HepG2 (cell line): ENCODE measurements around the gene PRM3. TPM values are rescaled to one million over a fixed set of nuclear protein-coding genes. Genes with fewer than 3 reads are reported as not detected.
A peak's percentile ranks its signal among the peaks of the same experiment; 100 is the strongest.

Source experiments
- AKAP8 ChIP-seq: sonication (generic); formaldehyde crosslinking; IDR thresholded peaks from 2 replicates; pipeline ENCODE4 v1.5.1; 2020; ENCODE audit warnings: mild to moderate bottlenecking, missing genetic modification reagents
- ARID2 ChIP-seq: sonication (generic); formaldehyde crosslinking; IDR thresholded peaks from 2 replicates; pipeline ENCODE4 v1.8.1; 2022; ENCODE audit warnings: mild to moderate bottlenecking, missing genetic modification reagents, borderline replicate concordance
- DRAP1 ChIP-seq: IDR thresholded peaks from 2 replicates; pipeline ENCODE4 v1.6.1; 2016; ENCODE audit warnings: missing genetic modification reagents, missing compliant biosample characterization
- GMEB2 ChIP-seq: IDR thresholded peaks from 2 replicates; pipeline ENCODE4 v1.6.1; 2016; ENCODE audit warnings: missing biosample characterization, missing genetic modification reagents, low read depth
- HDAC1 ChIP-seq: sonication (generic); formaldehyde crosslinking; IDR thresholded peaks from 2 replicates; pipeline ENCODE4 v1.5.1; 2020; ENCODE audit warnings: mild to moderate bottlenecking, missing genetic modification reagents
- PHF5A ChIP-seq: IDR thresholded peaks from one replicate; pipeline ENCODE4 v1.6.1; 2018; ENCODE audit warnings: low read depth, missing genetic modification reagents; ENCODE audit not compliant: unreplicated experiment
- RBM22 ChIP-seq: fragments of 200-400 bp; formaldehyde crosslinking; optimal IDR thresholded peaks from 2 replicates; pipeline ENCODE3; 2017; ENCODE audit warnings: mild to moderate bottlenecking, low read length, moderate library complexity
- SNAI1 ChIP-seq: sonication (generic); formaldehyde crosslinking; IDR thresholded peaks from 2 replicates; pipeline ENCODE4 v1.5.0; 2020; ENCODE audit warnings: mild to moderate bottlenecking, missing genetic modification reagents, borderline replicate concordance
- THRA ChIP-seq: sonication (generic); formaldehyde crosslinking; IDR thresholded peaks from 2 replicates; pipeline ENCODE4 v1.4.0; 2020; ENCODE audit warnings: missing genetic modification reagents, borderline replicate concordance
- TP53 ChIP-seq: sonication (generic); formaldehyde crosslinking; conservative IDR thresholded peaks from 2 replicates; pipeline ENCODE4 v1.4.0; 2020; ENCODE audit warnings: missing genetic modification reagents
- TRAFD1 ChIP-seq: sonication (generic); formaldehyde crosslinking; IDR thresholded peaks from 2 replicates; pipeline ENCODE4 v1.5.1; 2020; ENCODE audit warnings: missing genetic modification reagents, mild to moderate bottlenecking, borderline replicate concordance
- WIZ ChIP-seq: sonication (generic); formaldehyde crosslinking; IDR thresholded peaks from 2 replicates; pipeline ENCODE4 v1.5.1; 2020; ENCODE audit warnings: mild to moderate bottlenecking, missing genetic modification reagents
- ZBTB4 ChIP-seq: sonication (generic); formaldehyde crosslinking; IDR thresholded peaks from 2 replicates; pipeline ENCODE4 v1.4.0; 2020; ENCODE audit warnings: missing genetic modification reagents, mild to moderate bottlenecking, borderline replicate concordance
- ZNF280D ChIP-seq: sonication (generic); formaldehyde crosslinking; IDR thresholded peaks from 2 replicates; pipeline ENCODE4 v1.5.1; 2020; ENCODE audit warnings: mild to moderate bottlenecking, missing genetic modification reagents
- ZNF317 ChIP-seq: sonication (generic); formaldehyde crosslinking; IDR thresholded peaks from 2 replicates; pipeline ENCODE4 v1.5.0; 2020; ENCODE audit warnings: mild to moderate bottlenecking, missing genetic modification reagents
- ZNF343 ChIP-seq: sonication (generic); formaldehyde crosslinking; IDR thresholded peaks from 2 replicates; pipeline ENCODE4 v1.4.0; 2020; ENCODE audit warnings: mild to moderate bottlenecking, missing genetic modification reagents
- polyA plus RNA-seq, 8 experiments: library from polyadenylated mRNA; depleted of rRNA in 3 of 8; stranded (reverse) in 7 of 8; unstranded in 1 of 8; fragments of >200 nt; fragmentation: Illumina TruSeq in 4 of 8; extraction: Trizol in 4 of 8; gene quantifications; 2 replicates each; pipeline versions ENCODE4 v1.2.1 to v1.2.3, GENCODE V29; 2011 to 2016; ENCODE audit warnings: low read depth in 4 of 8, missing spikeins in 1 of 8, mixed read lengths in 1 of 8; ENCODE audit not compliant: insufficient read depth in 1 of 8
- total RNA-seq, 5 experiments: library from RNA; depleted of rRNA; stranded (reverse); fragments of >200 nt; fragmentation: Illumina TruSeq; extraction: Trizol; gene quantifications; 2 replicates each; pipeline ENCODE4 v1.2.3, GENCODE V29; 2016; ENCODE audit warnings: low read depth in 1 of 5

The PRM3 gene
- total and polyA plus RNA-seq, 2 of the 13 experiments (the other 11 are each of a cell fraction or from before 2014, with no cell fraction given) = not detected

- TF ChIP-seq ZNF280D (0 out of 2 replicates have a peak, but pooled peaks have one; percentile 35), ZBTB4 (peak; percentile 99), SNAI1 (CRISPR knock-in tag) (no peak), TRAFD1 (CRISPR knock-in tag) (peak; percentile 92; the same call in 1 of the 2 replicates), HDAC1 (CRISPR knock-in tag) (peak; percentile 22), AKAP8 (CRISPR knock-in tag) (peak; percentile 74; the same call in 1 of the 2 replicates), ZNF343 (CRISPR knock-in tag) (peak; percentile 93), ZNF317 (CRISPR knock-in tag) (peak; percentile 62; the same call in 1 of the 2 replicates), RBM22 (no peak), WIZ (0 out of 2 replicates have a peak, but pooled peaks have one; percentile 41), DRAP1 (CRISPR knock-in tag) (no peak; the same call in 1 of the 2 replicates), PHF5A (peak; percentile 67), THRA (CRISPR knock-in tag) (no peak), ARID2 (peak; percentile 85; the same call in 1 of the 2 replicates), TP53 (CRISPR knock-in tag) (0 out of 2 replicates have a peak, but pooled peaks have one; percentile 30), GMEB2 (no peak)
Measured at GRCh38 chr16:11257131-11257938, 16.1 kb downstream of the PRM3 start (continued).
